Epithelial cell of esophagus (primary cell): ENCODE measurements around the gene RALGPS1.

Experiments
- DNase-seq: peaks from one replicate; pipeline ENCODE4 v3.0.0; 2010; ENCODE audit warnings: low read depth
- H3K4me3 ChIP-seq: 2 replicates; pipeline ENCODE4 v1.5.1; 2011; ENCODE audit warnings: mild to moderate bottlenecking, low read length, control low read depth
- TF ChIP-seq, protein P1 (sequence below): IDR thresholded peaks from 2 replicates; pipeline ENCODE4 v1.5.1; 2011; ENCODE audit warnings: low read depth, mild to moderate bottlenecking, low read length, control low read depth, inconsistent platforms; ENCODE audit not compliant: insufficient read depth; ENCODE audit errors: missing control alignments

The RALGPS1 gene

DNA sequence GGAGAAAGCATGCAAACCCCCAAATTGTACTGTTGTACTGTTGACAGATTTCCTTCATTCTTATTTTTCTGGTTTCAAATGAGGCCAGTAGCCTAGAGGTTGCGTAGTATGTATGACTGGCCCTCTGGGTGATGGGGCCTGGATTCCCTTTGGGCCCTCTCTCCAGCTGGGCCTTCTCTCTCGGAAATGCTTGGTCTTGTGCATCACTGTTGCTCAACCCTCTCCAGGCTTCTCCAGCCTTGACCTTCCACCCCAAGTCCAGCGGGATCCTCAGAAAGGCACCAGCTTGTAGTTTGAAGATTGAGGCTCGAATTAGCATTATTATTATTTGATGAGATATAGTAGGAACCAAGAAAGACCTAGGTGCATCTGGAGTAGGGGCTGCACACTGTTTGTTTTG is 120.8 kb downstream of the RALGPS1 start:
- DNase-seq: no peak
- TF ChIP-seq, protein P1, sequence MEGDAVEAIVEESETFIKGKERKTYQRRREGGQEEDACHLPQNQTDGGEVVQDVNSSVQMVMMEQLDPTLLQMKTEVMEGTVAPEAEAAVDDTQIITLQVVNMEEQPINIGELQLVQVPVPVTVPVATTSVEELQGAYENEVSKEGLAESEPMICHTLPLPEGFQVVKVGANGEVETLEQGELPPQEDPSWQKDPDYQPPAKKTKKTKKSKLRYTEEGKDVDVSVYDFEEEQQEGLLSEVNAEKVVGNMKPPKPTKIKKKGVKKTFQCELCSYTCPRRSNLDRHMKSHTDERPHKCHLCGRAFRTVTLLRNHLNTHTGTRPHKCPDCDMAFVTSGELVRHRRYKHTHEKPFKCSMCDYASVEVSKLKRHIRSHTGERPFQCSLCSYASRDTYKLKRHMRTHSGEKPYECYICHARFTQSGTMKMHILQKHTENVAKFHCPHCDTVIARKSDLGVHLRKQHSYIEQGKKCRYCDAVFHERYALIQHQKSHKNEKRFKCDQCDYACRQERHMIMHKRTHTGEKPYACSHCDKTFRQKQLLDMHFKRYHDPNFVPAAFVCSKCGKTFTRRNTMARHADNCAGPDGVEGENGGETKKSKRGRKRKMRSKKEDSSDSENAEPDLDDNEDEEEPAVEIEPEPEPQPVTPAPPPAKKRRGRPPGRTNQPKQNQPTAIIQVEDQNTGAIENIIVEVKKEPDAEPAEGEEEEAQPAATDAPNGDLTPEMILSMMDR: no peak
- H3K4me3 ChIP-seq: no peak overlapping the region

DNA sequence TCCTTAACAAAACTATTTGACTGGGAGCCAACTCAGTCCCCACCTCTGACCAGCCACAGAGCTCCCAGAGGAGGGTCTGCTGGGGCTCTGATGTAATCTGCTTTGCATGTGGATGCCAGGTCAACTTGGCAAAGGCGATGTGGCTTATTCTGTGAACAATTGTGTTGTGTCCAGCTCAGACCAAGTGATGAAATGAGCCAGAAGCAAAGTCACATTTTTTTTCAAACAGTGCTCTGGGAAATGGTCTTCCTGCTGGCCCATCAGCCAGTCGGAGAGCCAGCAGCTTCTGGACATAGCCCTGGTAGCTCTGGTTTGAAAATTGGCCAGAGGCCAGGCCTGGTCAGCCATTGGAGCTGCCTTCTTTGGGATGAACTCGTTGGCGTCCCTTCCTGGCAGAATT is 121.4 kb downstream of the RALGPS1 start:
- TF ChIP-seq, protein P1: no peak
- no peak overlapping the region for H3K4me3 ChIP-seq
- no peak for DNase-seq

DNA sequence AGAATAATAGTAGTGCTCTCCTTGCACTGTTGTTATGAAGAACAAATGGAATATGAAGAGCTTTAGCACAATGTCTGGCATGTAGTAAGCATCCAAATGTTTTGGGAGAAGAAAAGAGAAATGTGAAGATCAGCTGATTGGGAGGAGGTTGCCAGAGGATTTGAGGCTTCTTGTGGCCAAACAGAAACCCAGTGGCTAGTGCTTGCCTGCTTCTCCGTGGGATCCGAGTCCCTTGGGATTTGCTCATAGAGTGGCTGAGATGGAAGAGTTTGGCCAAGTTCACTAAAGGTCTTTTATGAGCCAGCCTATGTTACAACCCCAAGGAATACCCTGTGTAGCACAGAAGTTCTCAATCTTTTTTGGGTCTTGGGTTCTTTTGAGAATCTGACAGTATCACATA is 121.9 kb downstream of the RALGPS1 start:
- DNase-seq: no peak
- TF ChIP-seq, protein P1: no peak
- no peak overlapping the region for H3K4me3 ChIP-seq

DNA sequence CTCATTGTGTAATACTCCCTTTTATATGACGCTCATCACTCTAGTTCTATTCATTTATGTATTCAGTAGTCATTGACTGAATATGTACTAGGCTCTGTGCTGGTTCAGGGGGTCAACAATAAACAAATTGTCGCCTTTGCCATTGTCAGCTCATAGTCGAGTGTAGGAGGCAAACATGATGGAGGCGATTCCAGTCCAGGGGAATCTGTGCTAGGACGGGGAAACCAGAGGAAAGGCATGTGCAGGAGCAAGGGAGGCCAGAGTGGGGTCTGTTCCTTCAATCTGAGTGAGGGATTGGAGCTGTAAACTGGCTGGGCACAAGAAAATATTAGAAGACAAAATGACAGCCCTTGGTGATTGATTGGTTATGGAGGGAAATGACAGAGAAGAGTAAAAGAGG is 123.9 kb downstream of the RALGPS1 start:
- DNase-seq: no peak
- no peak overlapping the region for H3K4me3 ChIP-seq
- TF ChIP-seq, protein P1: no peak

DNA sequence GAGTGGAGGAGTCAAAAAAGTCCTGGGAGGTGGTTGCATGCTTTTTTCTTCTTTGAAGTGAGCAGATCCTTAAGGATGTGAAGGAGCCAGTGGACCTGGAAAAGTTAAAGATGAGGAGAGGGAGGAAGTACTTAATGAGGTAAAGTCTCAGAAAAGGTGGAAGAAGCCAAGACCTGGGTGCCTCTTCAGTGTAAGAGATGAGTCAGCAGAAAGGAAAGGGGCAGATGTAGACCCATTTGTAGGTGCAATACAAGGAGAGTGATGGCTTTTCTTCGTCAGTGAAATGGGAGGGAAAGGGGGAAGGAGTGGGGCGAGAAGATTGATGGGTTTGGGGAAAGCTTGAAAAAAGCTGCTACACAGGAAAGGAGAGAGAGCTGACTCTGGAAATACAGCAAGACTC is 124.9 kb downstream of the RALGPS1 start:
- no peak for DNase-seq
- TF ChIP-seq, protein P1: no peak
- H3K4me3 ChIP-seq: no peak overlapping the region

DNA sequence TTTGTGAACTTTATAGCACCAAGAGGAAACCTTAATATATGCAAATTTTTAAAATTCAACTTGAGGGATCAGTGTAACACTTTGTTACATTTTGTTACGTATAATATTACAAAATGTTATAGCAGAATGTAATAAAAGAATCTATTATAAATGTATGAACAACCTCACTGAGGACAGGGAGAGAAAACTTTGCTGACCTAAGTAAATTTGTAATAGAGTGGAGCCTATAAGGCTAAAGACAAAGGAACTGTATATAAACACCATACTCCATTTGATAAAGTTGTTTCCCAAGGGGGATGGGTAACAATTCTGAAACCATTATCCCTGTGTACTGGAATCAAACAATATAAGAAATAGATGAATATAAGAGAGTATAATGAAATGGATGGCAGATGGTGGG is 130.6 kb downstream of the RALGPS1 start:
- TF ChIP-seq, protein P1: no peak
- H3K4me3 ChIP-seq: no peak overlapping the region
- DNase-seq: no peak

DNA sequence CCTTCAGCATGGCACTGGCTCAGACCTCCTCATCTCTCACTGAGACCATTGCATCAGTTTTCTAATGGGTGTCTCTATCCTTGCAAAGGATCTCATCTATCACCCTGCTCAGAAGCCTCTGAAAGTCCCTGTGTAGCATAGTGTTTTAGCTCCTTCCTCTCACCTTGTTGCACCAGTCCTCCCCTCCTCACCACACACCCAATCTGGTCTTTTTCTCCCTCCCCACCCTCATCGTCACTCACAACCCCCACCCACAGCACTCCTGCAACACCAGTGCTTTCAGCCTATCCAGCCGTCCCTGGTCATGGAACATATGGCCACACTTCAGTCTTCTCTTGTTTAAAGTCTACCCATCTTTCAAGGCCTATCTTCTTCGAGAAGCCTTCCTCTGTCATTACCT is 133.4 kb downstream of the RALGPS1 start:
- no peak for DNase-seq
- TF ChIP-seq, protein P1: no peak
- no peak overlapping the region for H3K4me3 ChIP-seq
